IMR-90 (cell line): ENCODE measurements around the gene SHISA6. TPM values are rescaled to one million over a fixed set of nuclear protein-coding genes. Genes with fewer than 3 reads are reported as not detected.

Source experiments
- ATAC-seq: fragments of 200-7000 bp; cut with Tn5 transposase; 2 replicates; pipeline ENCODE4 v1.9.1; 2020; ENCODE audit warnings: low read depth, mild to moderate bottlenecking, moderate library complexity
- BruUV-seq: library from RNA; stranded (reverse); fragments of 400-500 nt; replicated peaks from 2 replicates; lab custom pipeline; 2021; lab: Mats Ljungman, UMichigan
- CTCF ChIA-PET: fragments of 300-600 bp; formaldehyde crosslinking; extraction: SDS; loops from one replicate; lab custom pipeline; 2021; ENCODE audit warnings: antibody characterized with exemption; lab: Yijun Ruan, JAX
- POLR2A ChIA-PET: fragments of 300-600 bp; sonication (Branson Sonifier 250); formaldehyde crosslinking; loops from one replicate; lab custom pipeline; 2022; ENCODE audit warnings: antibody characterized with exemption; ENCODE audit not compliant: unreplicated experiment; lab: Charles Lee
- DNase-seq: peaks from one replicate; pipeline ENCODE4 v3.0.0; 2013
- H2AFZ ChIP-seq: replicated peaks from 2 replicates; pipeline ENCODE3; 2013; ENCODE audit warnings: low read length, mild to moderate bottlenecking; ENCODE audit not compliant: poor library complexity
- H2AK5ac ChIP-seq: 2 replicates; pipeline ENCODE4 v1.6.1; 2013; ENCODE audit warnings: low read depth, low read length, inconsistent platforms
- H2AK9ac ChIP-seq: replicated peaks from 2 replicates; pipeline ENCODE3; 2013; ENCODE audit warnings: mild to moderate bottlenecking, low read depth, low read length, moderate library complexity; ENCODE audit not compliant: poor library complexity
- H2BK120ac ChIP-seq: 2 replicates; pipeline ENCODE4 v1.6.1; 2013; ENCODE audit warnings: low read depth, low read length, inconsistent platforms
- H2BK15ac ChIP-seq: 3 replicates; pipeline ENCODE4 v1.6.1; 2013; ENCODE audit warnings: low read depth, low read length, inconsistent platforms
- H2BK20ac ChIP-seq: 2 replicates; pipeline ENCODE4 v1.6.1; 2013; ENCODE audit warnings: low read depth, mild to moderate bottlenecking, inconsistent platforms, low read length, moderate library complexity
- H2BK5ac ChIP-seq: 2 replicates; pipeline ENCODE4 v1.6.1; 2013; ENCODE audit warnings: mild to moderate bottlenecking, low read depth, low read length, inconsistent platforms; ENCODE audit not compliant: poor library complexity, severe bottlenecking
- H3K14ac ChIP-seq: replicated peaks from 2 replicates; pipeline ENCODE4 v1.6.1; 2013; ENCODE audit warnings: low read depth, low read length, inconsistent platforms
- H3K18ac ChIP-seq: 2 replicates; pipeline ENCODE4 v1.6.1; 2013; ENCODE audit warnings: low read depth, low read length, control low read depth
- H3K23ac ChIP-seq: 2 replicates; pipeline ENCODE4 v1.6.1; 2013; ENCODE audit warnings: low read depth, low read length, inconsistent platforms
- H3K27ac ChIP-seq: 2 replicates; pipeline ENCODE4 v1.5.1; 2013; ENCODE audit warnings: mild to moderate bottlenecking, control low read depth, low read length; ENCODE audit not compliant: insufficient read depth
- H3K27me3 ChIP-seq: 2 replicates; pipeline ENCODE4 v1.6.1; 2013; ENCODE audit warnings: low read length; ENCODE audit not compliant: control insufficient read depth, insufficient read depth
- H3K36me3 ChIP-seq: 2 replicates; pipeline ENCODE4 v1.6.1; 2013; ENCODE audit warnings: low read length, mixed read lengths; ENCODE audit not compliant: control insufficient read depth, insufficient read depth
- H3K4ac ChIP-seq: 2 replicates; pipeline ENCODE4 v1.6.1; 2013; ENCODE audit warnings: low read depth, low read length, inconsistent platforms
- H3K4me1 ChIP-seq: 2 replicates; pipeline ENCODE4 v1.6.1; 2013; ENCODE audit warnings: low read length, mixed read lengths; ENCODE audit not compliant: control insufficient read depth, insufficient read depth
- H3K4me2 ChIP-seq: 2 replicates; pipeline ENCODE4 v1.6.1; 2013; ENCODE audit warnings: low read depth, mild to moderate bottlenecking, control low read depth, low read length, moderate library complexity
- H3K4me3 ChIP-seq: 2 replicates; pipeline ENCODE4 v1.5.1; 2013; ENCODE audit warnings: low read depth, mild to moderate bottlenecking, control low read depth, low read length, moderate library complexity; ENCODE audit not compliant: insufficient read depth
- H3K56ac ChIP-seq: 2 replicates; pipeline ENCODE4 v1.6.1; 2013; ENCODE audit warnings: low read length, inconsistent platforms; ENCODE audit not compliant: insufficient read depth; ENCODE audit errors: extremely low read depth
- H3K79me1 ChIP-seq, 2 experiments: 2 replicates each; pipeline ENCODE4 v1.6.1; 2013; ENCODE audit warnings: low read length in 2 of 2, inconsistent platforms in 1 of 2, low read depth in 1 of 2
- H3K9ac ChIP-seq: 2 replicates; pipeline ENCODE4 v1.6.1; 2013; ENCODE audit warnings: low read depth, low read length, control low read depth
- H3K9me1 ChIP-seq: 2 replicates; pipeline ENCODE4 v1.6.1; 2013; ENCODE audit warnings: low read length, inconsistent platforms; ENCODE audit not compliant: insufficient read depth
- H3K9me3 ChIP-seq: 2 replicates; pipeline ENCODE4 v1.6.1; 2013; ENCODE audit warnings: low read length; ENCODE audit not compliant: control insufficient read depth, insufficient read depth
- H4K20me1 ChIP-seq: 2 replicates; pipeline ENCODE4 v1.6.1; 2013; ENCODE audit warnings: low read length, inconsistent platforms; ENCODE audit not compliant: insufficient read depth
- H4K5ac ChIP-seq: 2 replicates; pipeline ENCODE4 v1.6.1; 2013; ENCODE audit warnings: mild to moderate bottlenecking, low read depth, low read length, control low read depth
- H4K8ac ChIP-seq, 2 experiments: 2 replicates each; pipeline ENCODE4 v1.6.1; 2013; ENCODE audit warnings: low read depth in 2 of 2, low read length in 2 of 2, control low read depth in 1 of 2, inconsistent platforms in 1 of 2
- H4K91ac ChIP-seq: 2 replicates; pipeline ENCODE4 v1.6.1; 2013; ENCODE audit warnings: low read depth, low read length, inconsistent platforms; ENCODE audit not compliant: insufficient read depth
- MXI1 ChIP-seq: IDR thresholded peaks from 2 replicates; pipeline ENCODE4 v1.6.1; 2012; ENCODE audit warnings: low read depth, mild to moderate bottlenecking, low read length, moderate library complexity, borderline replicate concordance
- WGBS, 2 experiments: methylation state at CpG; one replicate each; pipeline versions ENCODE4 v1.1.5 to v1.1.7; 2013; ENCODE audit warnings: missing lambda C conversion rate in 2 of 2; ENCODE audit not compliant: insufficient read length in 1 of 2; ENCODE audit errors: extremely low coverage in 2 of 2; 5-methylcytosine and 5-hydroxymethylcytosine counted together
- dilution Hi-C: fragments of 300-500 bp; cut with HindIII; formaldehyde crosslinking; loops from one replicate; pipeline ENCODE4 v1.14.3; 2018; ENCODE audit warnings: low sequenced_read_pairs; ENCODE audit not compliant: unreplicated experiment
- in situ Hi-C: fragments of 300-500 bp; cut with MboI; formaldehyde crosslinking; loops from 3 replicates; pipeline ENCODE4 v1.14.3; 2019; ENCODE audit warnings: low sequenced_read_pairs, inconsistent platforms, mixed read lengths
- intact Hi-C: fragments of 100-400 bp; cut with micrococcal nuclease; formaldehyde crosslinking; loops from 2 replicates; pipeline ENCODE4 v1.10.0; 2022
- polyA plus RNA-seq, 3 experiments: library from polyadenylated mRNA; depleted of rRNA; stranded (reverse); fragments of >200 nt; gene quantifications; 2 replicates each; pipeline ENCODE4 v1.2.3, GENCODE V29; 2012; ENCODE audit warnings: low replicate concordance in 1 of 3
- total RNA-seq: library from RNA; depleted of rRNA; stranded (reverse); fragments of >200 nt; gene quantifications from 2 replicates; pipeline ENCODE4 v1.2.3, GENCODE V29; 2012

The SHISA6 gene
- total and polyA plus RNA-seq, 2 of the 4 experiments (the other 2 are of a cell fraction) = not detected

GRCh38 chr17:11598274-11599221 is 357.5 kb downstream of the SHISA6 start, which contains the start of gene DNAH9:
TSS of gene DNAH9 (plus strand) at chr17:11598470. CDS start at chr17:11598499, 29 bp downstream.
- Histone ChIP-seq H2AK5ac (no peak within 1 kb of the TSS), H2BK120ac (no peak within 1 kb of the TSS), H3K14ac (no peak within 1 kb of the TSS), H3K18ac (no peak within 1 kb of the TSS), H3K36me3 (no peaks in the 10 kb centered on the region), H3K9me1 (no peaks in the 10 kb centered on the region), H2BK20ac (no peak within 1 kb of the TSS), H3K79me1 (no peaks in the 10 kb centered on the region), H2BK15ac (no peak within 1 kb of the TSS), H2AK9ac (no peak within 1 kb of the TSS), H3K56ac (no peak within 1 kb of the TSS), H3K9me3 (peaks cover 19% of the 10 kb centered on the region), H3K27ac (no peak within 1 kb of the TSS), H3K4me3 (no peak within 1 kb of the TSS), H3K23ac (no peak within 1 kb of the TSS), H3K4me1 (no peaks in the 10 kb centered on the region), H3K4me2 (no peak within 1 kb of the TSS), H4K5ac (no peak within 1 kb of the TSS), H3K4ac (no peak within 1 kb of the TSS), H3K9ac (no peak within 1 kb of the TSS), H4K8ac (no peak within 1 kb of the TSS), H2AFZ (no peak within 1 kb of the TSS), H2BK5ac (no peak within 1 kb of the TSS), H4K91ac (no peak within 1 kb of the TSS), H4K20me1 (no peaks in the 10 kb centered on the region), H3K27me3 (no peaks in the 10 kb centered on the region)
- WGBS, 2 experiments = 6% methylated on average over 34 of the region's 84 CpGs; no CpG with 5 or more reads in 1 of the 2 experiments
- 0 out of 2 replicates have a peak, but pooled peaks have one; percentile 27 for ATAC-seq
- dilution Hi-C loops (no loop called here), intact Hi-C loops (no loop called here), in situ Hi-C loops (no loop called here)
- no peak for TF ChIP-seq MXI1
- ChIA-PET POLR2A (no interaction called here), CTCF (no interaction called here)
- BruUV-seq = no TSS peak
- no peak for DNase-seq
